ENCODE results near the gene PWWP2B.
"Not testable (repeated sequence)": the region's sequence is repeated elsewhere in the genome, so short reads cannot be mapped to it uniquely, and the experiment has no call there.

Gene PWWP2B

GRCh38 chr10:132363921-132364593 is 32.9 kb upstream of the PWWP2B start:
- no peak for DNase-seq

GRCh38 chr10:132364594-132364970 is 32.4 kb upstream of the PWWP2B start:
- no peak for DNase-seq

- no peak for DNase-seq
Observed at GRCh38 chr10:132365102-132365501, 31.9 kb upstream of the PWWP2B start.

GRCh38 chr10:132366006-132366405 is 31.0 kb upstream of the PWWP2B start:
- DNase-seq, result no peak

- DNase-seq, result no peak
Observed at GRCh38 chr10:132366499-132366898, 30.5 kb upstream of the PWWP2B start.

GRCh38 chr10:132368391-132368790 is 28.6 kb upstream of the PWWP2B start:
- DNase-seq, result no peak

- no peak for DNase-seq
Observed at GRCh38 chr10:132368881-132369635, 27.9 kb upstream of the PWWP2B start.

GRCh38 chr10:132369636-132370185 is 27.3 kb upstream of the PWWP2B start:
- DNase-seq, result no peak

GRCh38 chr10:132370426-132371340 is 26.3 kb upstream of the PWWP2B start:
- no peak for DNase-seq

GRCh38 chr10:132371641-132372081 is 25.3 kb upstream of the PWWP2B start:
- no peak for DNase-seq

GRCh38 chr10:132372516-132373095 is 24.4 kb upstream of the PWWP2B start:
- DNase-seq, result no peak

- DNase-seq, result no peak
Observed at GRCh38 chr10:132373241-132373955, 23.6 kb upstream of the PWWP2B start.

- no peak for DNase-seq
Observed at GRCh38 chr10:132374176-132374575, 22.8 kb upstream of the PWWP2B start.

- no peak for DNase-seq
Observed at GRCh38 chr10:132374612-132375011, 22.4 kb upstream of the PWWP2B start.

GRCh38 chr10:132375116-132375794 is 21.7 kb upstream of the PWWP2B start:
- DNase-seq, result no peak

- no peak for DNase-seq
Observed at GRCh38 chr10:132375795-132376297, 21.2 kb upstream of the PWWP2B start.

GRCh38 chr10:132376394-132376851 is 20.6 kb upstream of the PWWP2B start:
- DNase-seq, result no peak

GRCh38 chr10:132377326-132377725 is 19.7 kb upstream of the PWWP2B start:
- no peak for DNase-seq

- not testable (repeated sequence) for DNase-seq
Observed at GRCh38 chr10:132379026-132379425, 18.0 kb upstream of the PWWP2B start.

- DNase-seq, result not testable (repeated sequence)
Observed at GRCh38 chr10:132380986-132381385, 16.0 kb upstream of the PWWP2B start.

GRCh38 chr10:132381741-132382140 is 15.3 kb upstream of the PWWP2B start:
- DNase-seq, result no peak

Measured in activated CD4-positive, alpha-beta T cell treated with anti-CD3 and anti-CD28 coated beads for 1 hour (primary cell).